VCaP (cell line): ENCODE results near the gene YPEL1.
"Not testable (repeated sequence)": the region's sequence is repeated elsewhere in the genome, so short reads cannot be mapped to it uniquely, and the experiment has no call there.

ENCODE experiments used
- H3K27ac ChIP-seq: fragments of 450-650 bp; 2 replicates; pipeline ENCODE4 v1.5.1; 2017
- TF ChIP-seq, protein P1 (sequence below): fragments of 450-650 bp; conservative IDR thresholded peaks from 2 replicates; pipeline ENCODE4 v1.5.1; 2017; ENCODE audit warnings: mild to moderate bottlenecking, moderate library complexity

The YPEL1 gene

DNA sequence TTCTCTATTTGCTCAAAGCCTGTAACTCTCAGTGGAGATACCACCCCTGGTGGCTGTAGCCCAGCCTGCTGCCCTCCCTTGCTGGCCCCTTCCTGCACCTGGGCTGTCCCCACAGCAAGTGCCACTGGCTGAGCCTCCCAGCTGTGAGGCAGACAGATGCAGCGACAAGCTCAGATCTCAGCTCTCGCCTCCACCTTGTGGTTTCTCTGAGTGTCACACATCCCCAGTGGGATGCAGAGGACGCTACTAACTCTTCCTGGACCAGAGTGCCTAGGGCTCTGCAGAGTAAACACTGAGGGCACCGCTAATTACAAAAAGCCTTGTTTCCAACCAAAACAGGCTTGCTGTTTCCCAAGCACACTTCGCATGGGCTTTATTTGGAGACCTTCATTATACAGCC, 8.9 kb downstream of the YPEL1 start:
- TF ChIP-seq, protein P1, sequence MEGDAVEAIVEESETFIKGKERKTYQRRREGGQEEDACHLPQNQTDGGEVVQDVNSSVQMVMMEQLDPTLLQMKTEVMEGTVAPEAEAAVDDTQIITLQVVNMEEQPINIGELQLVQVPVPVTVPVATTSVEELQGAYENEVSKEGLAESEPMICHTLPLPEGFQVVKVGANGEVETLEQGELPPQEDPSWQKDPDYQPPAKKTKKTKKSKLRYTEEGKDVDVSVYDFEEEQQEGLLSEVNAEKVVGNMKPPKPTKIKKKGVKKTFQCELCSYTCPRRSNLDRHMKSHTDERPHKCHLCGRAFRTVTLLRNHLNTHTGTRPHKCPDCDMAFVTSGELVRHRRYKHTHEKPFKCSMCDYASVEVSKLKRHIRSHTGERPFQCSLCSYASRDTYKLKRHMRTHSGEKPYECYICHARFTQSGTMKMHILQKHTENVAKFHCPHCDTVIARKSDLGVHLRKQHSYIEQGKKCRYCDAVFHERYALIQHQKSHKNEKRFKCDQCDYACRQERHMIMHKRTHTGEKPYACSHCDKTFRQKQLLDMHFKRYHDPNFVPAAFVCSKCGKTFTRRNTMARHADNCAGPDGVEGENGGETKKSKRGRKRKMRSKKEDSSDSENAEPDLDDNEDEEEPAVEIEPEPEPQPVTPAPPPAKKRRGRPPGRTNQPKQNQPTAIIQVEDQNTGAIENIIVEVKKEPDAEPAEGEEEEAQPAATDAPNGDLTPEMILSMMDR: peak; percentile 64
- H3K27ac ChIP-seq: peak overlapping the region; percentile 54

DNA sequence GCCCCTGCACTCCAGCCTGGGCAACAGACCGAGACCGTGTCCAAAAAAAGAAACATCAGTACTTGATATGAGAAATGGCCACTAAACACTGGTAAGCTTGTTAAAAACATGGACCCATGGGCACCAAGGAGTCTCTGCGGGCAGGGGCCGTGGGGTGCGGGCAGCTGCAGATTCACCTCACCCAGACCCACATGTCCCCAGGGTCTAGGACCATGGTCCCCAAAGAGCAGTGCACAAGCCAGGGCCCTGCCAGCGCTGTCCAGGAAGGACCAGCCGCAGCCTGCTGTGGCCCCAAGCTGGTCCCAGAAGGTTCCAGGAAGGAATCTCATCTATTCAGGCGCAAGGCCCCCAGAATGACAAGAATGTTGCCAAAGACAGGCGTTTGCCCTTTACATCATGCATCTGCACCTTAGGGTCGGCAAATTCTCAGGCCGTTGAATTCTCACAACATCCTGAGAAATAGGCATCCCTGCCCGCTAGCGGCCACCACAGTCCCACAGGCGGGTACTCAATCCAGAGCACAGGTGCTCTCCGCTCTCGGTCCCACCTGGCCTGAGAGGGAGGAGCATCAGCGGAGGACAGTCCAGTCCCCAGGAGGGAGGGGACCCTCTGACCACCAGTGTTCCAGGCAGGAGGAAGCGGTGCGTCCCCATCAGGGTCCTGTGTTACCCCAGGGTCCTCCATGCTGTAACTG, 9.5 kb downstream of the YPEL1 start:
- H3K27ac ChIP-seq: peak overlapping the region; percentile 54
- TF ChIP-seq, protein P1: no peak

DNA sequence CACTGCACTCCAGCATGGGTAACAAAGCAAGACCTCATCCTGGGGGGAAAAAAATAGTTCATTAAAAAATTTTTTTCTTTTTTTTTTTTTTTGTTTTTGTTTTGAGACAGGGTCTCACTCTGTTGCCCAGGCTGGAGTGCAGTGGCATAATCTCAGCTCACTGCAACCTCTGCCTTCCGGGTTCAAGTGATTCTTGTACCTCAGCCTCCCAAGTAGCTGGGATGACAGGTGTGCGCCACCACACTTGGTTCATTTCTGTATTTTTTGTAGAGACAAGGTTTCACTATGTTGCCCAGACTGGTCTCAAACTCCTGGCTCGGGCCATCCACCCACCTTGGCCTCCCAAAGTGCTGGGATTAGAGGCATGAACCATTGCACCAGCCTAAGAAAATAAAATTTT, 11.1 kb downstream of the YPEL1 start:
- not testable (repeated sequence) for H3K27ac ChIP-seq

DNA sequence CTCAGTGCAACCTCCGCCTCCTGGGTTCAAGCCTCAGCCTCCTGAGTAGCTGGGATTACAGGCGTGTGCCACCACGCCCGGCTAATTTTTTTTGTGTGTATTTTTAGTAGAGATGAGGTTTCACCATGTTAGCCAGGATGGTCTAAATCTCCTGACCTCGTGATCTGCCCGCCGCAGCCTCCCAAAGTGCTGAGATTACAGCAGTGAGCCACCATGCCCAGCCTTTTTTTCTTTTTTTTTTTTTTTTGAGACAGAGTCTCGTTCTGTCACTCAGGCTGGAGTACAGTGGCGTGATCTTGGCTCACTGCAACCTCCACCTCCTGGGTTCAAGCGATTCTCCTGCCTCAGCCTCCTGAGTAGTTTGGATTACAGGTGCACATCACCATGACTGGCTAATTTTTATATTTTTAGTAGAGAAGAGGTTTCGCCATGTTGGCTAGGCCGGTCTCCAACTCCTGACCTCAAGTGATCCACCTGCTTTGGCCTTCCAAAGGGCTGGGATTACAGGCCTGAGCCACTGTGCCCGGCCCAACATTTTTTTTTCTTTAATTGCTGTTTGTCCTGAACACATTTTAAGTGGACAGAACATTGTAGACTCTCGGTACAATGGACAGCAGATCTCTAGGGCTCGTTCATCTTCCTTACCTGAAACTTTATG, 14.3 kb downstream of the YPEL1 start:
- not testable (repeated sequence) for H3K27ac ChIP-seq

DNA sequence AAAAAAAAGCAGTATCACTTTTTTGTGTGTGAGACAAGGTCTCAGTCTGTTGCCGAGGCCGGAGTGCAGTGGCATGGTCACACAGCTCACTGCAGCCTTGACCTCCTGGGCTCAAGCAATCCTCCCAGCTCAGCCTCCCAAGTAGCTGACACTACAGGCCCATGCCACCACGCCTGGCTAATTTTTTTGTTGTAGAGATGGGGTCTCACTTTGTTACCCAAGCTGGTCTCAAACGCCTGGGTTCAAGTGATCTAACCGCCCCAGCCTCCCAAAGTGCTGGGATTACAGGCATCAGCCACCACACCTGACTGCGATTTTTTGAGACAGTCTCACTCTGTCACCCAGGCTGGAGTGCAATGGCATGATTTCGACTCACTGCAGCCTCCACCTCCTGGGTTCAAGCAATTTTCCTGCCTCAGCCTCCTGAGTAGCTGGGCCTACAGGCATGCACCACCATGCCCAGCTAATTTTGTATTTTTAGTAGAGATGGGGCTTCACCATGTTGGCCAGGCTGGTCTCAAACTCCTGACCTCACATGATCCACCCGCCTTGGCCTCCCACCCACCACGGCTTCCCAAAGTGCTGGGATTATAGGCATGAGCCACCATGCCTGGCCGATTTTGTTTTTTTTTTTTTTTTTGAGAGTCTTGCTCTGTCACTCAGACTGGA, 15.3 kb downstream of the YPEL1 start:
- H3K27ac ChIP-seq: not testable (repeated sequence)

DNA sequence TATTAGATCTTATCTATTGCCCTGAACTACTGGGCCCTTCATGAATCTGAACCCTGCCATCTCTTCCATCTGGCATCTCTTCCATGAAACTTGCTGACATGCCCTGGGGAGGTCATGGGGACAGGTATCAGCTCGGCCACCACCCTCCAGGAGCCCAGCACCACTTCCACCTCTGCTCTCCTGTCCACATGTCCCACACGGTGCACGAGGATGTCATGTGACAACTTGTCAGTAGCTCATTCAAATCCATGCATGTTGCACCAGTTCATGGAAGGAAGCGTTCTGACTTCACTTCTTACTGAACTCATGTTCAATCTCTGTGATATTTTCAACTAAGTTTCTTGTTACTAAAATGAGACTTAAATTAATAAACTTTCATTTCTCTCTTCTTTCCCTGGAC, 16.6 kb downstream of the YPEL1 start:
- H3K27ac ChIP-seq: no peak overlapping the region

DNA sequence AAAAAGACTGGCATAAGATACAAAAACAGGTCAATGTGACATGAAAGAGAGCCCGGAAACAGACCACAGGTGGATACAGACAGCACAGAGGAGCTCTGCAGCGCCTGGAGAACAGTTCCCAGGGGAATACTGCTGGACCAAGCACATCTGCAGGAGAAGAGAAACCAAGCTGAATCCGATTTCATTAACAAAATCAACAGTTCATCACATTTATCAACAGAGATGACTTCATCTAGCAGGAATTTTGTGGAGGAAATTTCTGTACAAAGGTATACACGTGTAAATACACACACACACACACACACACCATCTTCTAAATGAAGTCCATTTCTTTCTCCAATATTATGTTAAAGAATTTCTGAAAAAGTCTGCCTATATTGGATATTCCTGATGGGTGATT, 17.1 kb downstream of the YPEL1 start:
- TF ChIP-seq, protein P1: no peak
- H3K27ac ChIP-seq: no peak overlapping the region

More for the DNA sequence above, 16.6 kb downstream of the YPEL1 start:
- TF ChIP-seq, protein P1: no peak

DNA sequence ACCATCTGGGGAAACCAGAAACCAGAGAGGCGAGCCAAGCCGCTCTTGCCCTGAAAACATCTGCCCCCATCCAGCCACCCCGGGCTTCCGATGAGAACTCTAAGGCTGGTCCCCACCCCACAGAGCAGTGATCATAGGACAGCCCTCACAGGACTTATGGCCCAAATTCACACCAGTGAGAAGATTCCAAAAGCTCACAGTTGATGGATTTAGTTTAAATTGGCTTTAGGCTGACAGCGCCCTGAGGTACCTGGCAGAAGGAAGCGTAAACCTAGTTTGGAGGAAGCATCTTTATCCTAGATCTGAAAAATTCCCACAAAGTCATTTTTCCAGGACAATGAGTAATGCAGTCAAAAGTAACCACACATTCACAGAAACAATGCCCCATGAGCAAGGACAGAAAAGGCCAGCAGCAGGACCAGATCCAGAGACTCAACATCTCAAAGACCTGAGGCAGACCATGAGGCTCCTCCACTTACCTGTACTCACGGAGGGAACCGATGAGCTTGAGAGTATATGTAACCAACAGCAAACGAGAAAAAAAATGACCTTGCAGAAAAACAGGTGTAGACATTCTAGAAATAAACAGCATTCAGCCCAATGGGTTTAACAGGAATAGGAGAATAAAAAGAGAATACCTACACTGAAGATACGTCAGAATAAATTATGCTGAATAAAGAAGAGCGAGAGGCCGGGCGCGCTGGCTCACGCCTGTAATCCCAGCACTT, 19.0 kb downstream of the YPEL1 start:
- H3K27ac ChIP-seq: not testable (repeated sequence)

DNA sequence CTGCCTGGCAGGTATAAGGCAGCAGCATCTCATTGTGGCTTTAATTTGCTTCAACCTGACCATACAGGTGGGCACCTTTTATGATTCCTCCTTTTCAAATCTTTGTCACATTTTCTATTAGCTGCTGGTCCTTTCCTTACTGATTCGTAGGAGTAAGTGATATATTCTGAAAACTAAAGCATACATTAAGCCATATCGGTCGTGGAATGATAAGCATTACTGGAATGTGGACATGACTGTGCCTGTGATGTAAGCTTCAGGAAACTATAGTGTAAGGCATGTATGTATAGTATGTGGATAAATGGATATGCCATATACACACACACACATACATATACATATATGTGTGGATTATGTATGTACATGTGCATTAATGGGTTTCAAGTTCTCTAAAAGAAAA, 20.8 kb downstream of the YPEL1 start:
- no peak overlapping the region for H3K27ac ChIP-seq
- TF ChIP-seq, protein P1: no peak
